Measurements from ENCODE around the gene SPTLC2. TPM values are rescaled to one million over a fixed set of nuclear protein-coding genes. Genes with fewer than 3 reads are reported as not detected.

Gene SPTLC2
- total RNA-seq, 1 donor from 2014 or later = 44.2 TPM

GRCh38 chr14:77618381-77618970, 2.0 kb upstream of the SPTLC2 start:
- intact Hi-C loops (cut with DNase I) = no loop called here
- no peaks in the 10 kb centered on the region for H3K9me3 ChIP-seq
- ATAC-seq = no peak

GRCh38 chr14:77616133-77616453, 344 bp downstream of the SPTLC2 start:
- Histone ChIP-seq H3K4me3 (peak overlapping the region; percentile 77), H3K9me3 (no peaks in the 10 kb centered on the region), H3K4me1 (peaks cover 20% of the 10 kb centered on the region), H3K27ac (peak overlapping the region; percentile 76), H3K27me3 (no peaks in the 10 kb centered on the region), H3K36me3 (no peaks in the 10 kb centered on the region)
- TF ChIP-seq, protein P1, sequence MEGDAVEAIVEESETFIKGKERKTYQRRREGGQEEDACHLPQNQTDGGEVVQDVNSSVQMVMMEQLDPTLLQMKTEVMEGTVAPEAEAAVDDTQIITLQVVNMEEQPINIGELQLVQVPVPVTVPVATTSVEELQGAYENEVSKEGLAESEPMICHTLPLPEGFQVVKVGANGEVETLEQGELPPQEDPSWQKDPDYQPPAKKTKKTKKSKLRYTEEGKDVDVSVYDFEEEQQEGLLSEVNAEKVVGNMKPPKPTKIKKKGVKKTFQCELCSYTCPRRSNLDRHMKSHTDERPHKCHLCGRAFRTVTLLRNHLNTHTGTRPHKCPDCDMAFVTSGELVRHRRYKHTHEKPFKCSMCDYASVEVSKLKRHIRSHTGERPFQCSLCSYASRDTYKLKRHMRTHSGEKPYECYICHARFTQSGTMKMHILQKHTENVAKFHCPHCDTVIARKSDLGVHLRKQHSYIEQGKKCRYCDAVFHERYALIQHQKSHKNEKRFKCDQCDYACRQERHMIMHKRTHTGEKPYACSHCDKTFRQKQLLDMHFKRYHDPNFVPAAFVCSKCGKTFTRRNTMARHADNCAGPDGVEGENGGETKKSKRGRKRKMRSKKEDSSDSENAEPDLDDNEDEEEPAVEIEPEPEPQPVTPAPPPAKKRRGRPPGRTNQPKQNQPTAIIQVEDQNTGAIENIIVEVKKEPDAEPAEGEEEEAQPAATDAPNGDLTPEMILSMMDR (IDR thresholded peaks at IDR 0.05) = no peak
- intact Hi-C loops (cut with DNase I) = no loop called here
- ATAC-seq = no peak
- no peak for DNase-seq

More at GRCh38 chr14:77618381-77618970, 2.0 kb upstream of the SPTLC2 start:
- Histone ChIP-seq H3K36me3 (no peaks in the 10 kb centered on the region), H3K4me3 (no peak overlapping the region), H3K4me1 (peaks cover 15% of the 10 kb centered on the region), H3K27ac (no peak overlapping the region), H3K27me3 (no peaks in the 10 kb centered on the region)
- TF ChIP-seq, protein P1 (IDR thresholded peaks at IDR 0.05) = no peak
- DNase-seq = no peak

- TF ChIP-seq, protein P1 (IDR thresholded peaks at IDR 0.05) = no peak
- H3K4me1 ChIP-seq = peaks cover 20% of the 10 kb centered on the region
- H3K27me3 ChIP-seq = no peaks in the 10 kb centered on the region
- peak overlapping the region; percentile 76 for H3K27ac ChIP-seq
- no peak for ATAC-seq
- H3K9me3 ChIP-seq = no peaks in the 10 kb centered on the region
- H3K4me3 ChIP-seq = peak overlapping the region; percentile 77
- no peaks in the 10 kb centered on the region for H3K36me3 ChIP-seq
- intact Hi-C loops (cut with DNase I) = no loop called here
- DNase-seq = no peak
Measured at GRCh38 chr14:77615361-77616132, 890 bp downstream of the SPTLC2 start.

DNA sequence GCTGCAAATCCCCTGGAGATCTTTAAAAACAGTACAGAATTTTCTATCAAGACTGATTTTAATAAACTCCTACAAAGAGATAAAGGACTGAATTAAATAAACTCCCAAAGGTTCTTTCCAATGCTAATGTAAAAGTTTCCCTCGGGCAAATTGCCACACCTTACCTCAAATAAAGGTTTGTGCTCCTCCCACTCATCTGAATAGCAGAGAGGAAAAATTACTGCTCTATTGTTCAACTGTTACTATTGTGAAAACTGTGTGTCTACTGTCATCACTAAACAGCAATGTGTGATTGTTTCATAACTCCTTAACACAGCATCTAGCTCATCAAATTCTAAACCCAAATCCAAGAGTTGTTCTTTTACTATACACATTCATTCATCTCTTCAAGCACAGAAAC, 3.2 kb downstream of the SPTLC2 start:
- ATAC-seq (no peak), DNase-seq (no peak)
- H3K4me3 ChIP-seq = no peak overlapping the region
- no peaks in the 10 kb centered on the region for H3K36me3 ChIP-seq
- no peaks in the 10 kb centered on the region for H3K27me3 ChIP-seq
- H3K27ac ChIP-seq = no peak overlapping the region
- intact Hi-C loops (cut with DNase I) = no loop called here
- peaks cover 21% of the 10 kb centered on the region for H3K4me1 ChIP-seq
- TF ChIP-seq, protein P1 (IDR thresholded peaks at IDR 0.05) = no peak
- H3K9me3 ChIP-seq = no peaks in the 10 kb centered on the region

DNA sequence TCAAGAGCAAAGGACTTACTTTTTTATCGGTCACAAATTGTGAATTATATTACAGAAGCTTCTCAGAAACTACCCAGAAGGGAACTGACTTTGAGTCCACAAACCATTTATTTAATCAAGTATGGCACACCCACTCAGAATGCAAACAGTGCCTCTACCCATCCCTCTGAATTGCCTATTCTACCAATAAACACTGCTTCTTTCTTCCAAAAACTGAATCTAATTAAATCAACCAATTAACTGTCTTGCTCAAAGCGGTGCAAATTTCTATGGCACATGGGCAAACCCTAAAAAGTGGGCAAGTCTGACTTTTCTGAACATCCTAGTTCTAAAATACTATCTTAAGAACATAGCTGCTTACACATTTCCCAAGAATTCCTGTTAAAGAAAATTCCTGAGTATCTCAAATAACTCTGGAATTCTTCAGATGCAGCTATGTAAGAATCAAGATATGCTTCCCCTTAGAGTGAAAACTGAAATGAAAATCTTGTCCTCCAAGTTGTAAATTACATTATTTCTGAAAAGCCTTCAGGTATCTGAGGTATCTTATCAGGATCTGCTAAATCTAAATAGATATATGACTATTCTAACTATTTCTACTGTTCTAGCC, 4.3 kb downstream of the SPTLC2 start:
- Histone ChIP-seq H3K4me3 (no peak overlapping the region), H3K36me3 (no peaks in the 10 kb centered on the region), H3K9me3 (no peaks in the 10 kb centered on the region), H3K27me3 (no peaks in the 10 kb centered on the region), H3K27ac (no peak overlapping the region), H3K4me1 (peaks cover 22% of the 10 kb centered on the region)
- TF ChIP-seq, protein P1 (IDR thresholded peaks at IDR 0.05) = no peak
- DNase-seq = no peak
- ATAC-seq = no peak
- intact Hi-C loops (cut with DNase I) = no loop called here

All from upper lobe of right lung (tissue), 1 donor.